NB4 (cell line): Measurements from ENCODE around the gene HOXA6.

Source experiments
- CTCF ChIP-seq: IDR thresholded peaks from one replicate; pipeline ENCODE4 v1.5.1; 2012; ENCODE audit warnings: low read depth, low read length
- MAX ChIP-seq: IDR thresholded peaks from 2 replicates; pipeline ENCODE4 v1.6.1; 2011; ENCODE audit warnings: low read depth, low read length
- MYC ChIP-seq: IDR thresholded peaks from 2 replicates; pipeline ENCODE4 v1.6.1; 2011; ENCODE audit warnings: low read depth, low read length
- POLR2A ChIP-seq: IDR thresholded peaks from 2 replicates; pipeline ENCODE4 v1.6.1; 2011; ENCODE audit warnings: mild to moderate bottlenecking; ENCODE audit not compliant: insufficient read length; ENCODE audit errors: extremely low read depth

- TF ChIP-seq CTCF, result no peak
- no peak for TF ChIP-seq POLR2A
- TF ChIP-seq MYC, result no peak
- TF ChIP-seq MAX, result no peak
Measured at GRCh38 chr7:27103489-27104226, 43.9 kb downstream of the HOXA6 start.
